Glomerular endothelial cell (primary cell): ENCODE measurements around the gene SIPA1L3. TPM values are rescaled to one million over a fixed set of nuclear protein-coding genes. Genes with fewer than 3 reads are reported as not detected.
A peak's percentile ranks its signal among the peaks of the same experiment; 100 is the strongest.

Source experiments
- DNase-seq: peaks from one replicate; pipeline ENCODE4 v3.0.0-alpha.2; 2011; ENCODE audit warnings: low read depth, low spot score; ENCODE audit errors: extremely low read depth
- total RNA-seq: library from RNA; depleted of rRNA; stranded (reverse); fragments of >200 nt; gene quantifications from 2 replicates; pipeline ENCODE4 v1.2.3, GENCODE V29; 2015

SIPA1L3 gene
- total RNA-seq, 1 donor from 2014 or later: 64.8 TPM

- DNase-seq: no peak
Observed at GRCh38 chr19:37994823-37995130, 87.8 kb downstream of the SIPA1L3 start.

- no peak for DNase-seq
Observed at GRCh38 chr19:37995346-37995745, 88.3 kb downstream of the SIPA1L3 start.

GRCh38 chr19:37997911-37998344, 90.9 kb downstream of the SIPA1L3 start:
- DNase-seq: peak; percentile 57

GRCh38 chr19:37998801-37999308, 91.8 kb downstream of the SIPA1L3 start:
- no peak for DNase-seq

GRCh38 chr19:37999309-38000213, 92.6 kb downstream of the SIPA1L3 start:
- peak; percentile 75 for DNase-seq

- no peak for DNase-seq
Observed at GRCh38 chr19:38001158-38001781, 94.3 kb downstream of the SIPA1L3 start.

- peak; percentile 93 for DNase-seq
Observed at GRCh38 chr19:38003438-38004185, 96.6 kb downstream of the SIPA1L3 start.

- DNase-seq: no peak
Observed at GRCh38 chr19:38004186-38004520, 97.1 kb downstream of the SIPA1L3 start.

GRCh38 chr19:38004521-38005223, 97.7 kb downstream of the SIPA1L3 start:
- DNase-seq: peak; percentile 91

GRCh38 chr19:38005224-38005614, 98.2 kb downstream of the SIPA1L3 start:
- DNase-seq: no peak

- DNase-seq: no peak
Observed at GRCh38 chr19:38006361-38007045, 99.5 kb downstream of the SIPA1L3 start.

- DNase-seq: no peak
Observed at GRCh38 chr19:38009650-38010242, 102.7 kb downstream of the SIPA1L3 start.

GRCh38 chr19:38011426-38011825, 104.4 kb downstream of the SIPA1L3 start:
- DNase-seq: no peak

GRCh38 chr19:38012290-38012689, 105.3 kb downstream of the SIPA1L3 start:
- DNase-seq: no peak

GRCh38 chr19:38012944-38013343, 105.9 kb downstream of the SIPA1L3 start:
- no peak for DNase-seq

GRCh38 chr19:38013913-38014580, 107.0 kb downstream of the SIPA1L3 start:
- DNase-seq: no peak

- no peak for DNase-seq
Observed at GRCh38 chr19:38015216-38015615, 108.2 kb downstream of the SIPA1L3 start.

GRCh38 chr19:38015761-38016160, 108.8 kb downstream of the SIPA1L3 start:
- no peak for DNase-seq
